NCI-H226 (cell line): ENCODE measurements around the gene PLCG1.

Experiments used
- DNase-seq: peaks from one replicate; pipeline ENCODE4 v3.0.0-alpha.2; 2015

Gene PLCG1

GRCh38 chr20:41145317-41145716 lies 8.0 kb downstream of the PLCG1 start:
- no peak for DNase-seq

DNA sequence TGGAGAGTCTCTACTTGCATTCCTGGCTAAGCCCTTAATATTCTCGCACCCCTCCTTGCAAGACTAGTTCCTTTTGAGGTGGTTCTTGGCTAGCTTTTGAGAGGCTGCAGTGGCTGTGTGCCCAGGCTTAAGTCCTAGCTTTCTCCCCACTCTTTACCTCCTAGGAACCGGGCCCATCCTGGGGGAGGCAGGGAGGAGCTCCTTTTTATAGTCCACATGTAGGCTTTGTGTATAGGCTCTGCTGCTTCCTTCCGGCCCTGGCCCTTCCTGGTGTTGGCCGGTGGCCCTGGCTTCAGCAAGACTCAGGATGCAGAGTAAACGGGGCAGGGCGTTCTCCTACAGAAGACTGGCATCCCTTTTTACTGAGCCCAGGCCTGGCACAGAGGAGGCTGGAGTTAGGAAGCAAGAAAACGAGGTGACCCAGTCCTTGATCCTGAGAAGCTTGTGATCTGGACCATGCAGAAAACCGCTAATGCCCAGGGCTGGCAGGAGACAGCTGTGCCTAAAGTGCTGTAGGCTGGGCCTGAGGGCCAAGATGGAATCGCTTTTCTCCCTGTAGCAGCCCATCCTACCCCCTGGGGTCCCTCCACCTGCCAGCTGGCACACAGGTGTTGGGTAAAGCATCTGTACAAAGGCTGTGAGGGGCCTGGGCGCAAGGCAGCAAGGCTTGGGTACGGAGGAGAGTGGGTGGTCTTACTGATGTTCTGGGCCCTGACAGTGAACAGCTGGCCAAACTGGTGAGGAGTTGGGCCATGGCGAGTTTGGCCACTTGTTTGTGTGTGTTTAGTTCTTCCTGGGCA lies 8.7 kb downstream of the PLCG1 start:
- no peak for DNase-seq

DNA sequence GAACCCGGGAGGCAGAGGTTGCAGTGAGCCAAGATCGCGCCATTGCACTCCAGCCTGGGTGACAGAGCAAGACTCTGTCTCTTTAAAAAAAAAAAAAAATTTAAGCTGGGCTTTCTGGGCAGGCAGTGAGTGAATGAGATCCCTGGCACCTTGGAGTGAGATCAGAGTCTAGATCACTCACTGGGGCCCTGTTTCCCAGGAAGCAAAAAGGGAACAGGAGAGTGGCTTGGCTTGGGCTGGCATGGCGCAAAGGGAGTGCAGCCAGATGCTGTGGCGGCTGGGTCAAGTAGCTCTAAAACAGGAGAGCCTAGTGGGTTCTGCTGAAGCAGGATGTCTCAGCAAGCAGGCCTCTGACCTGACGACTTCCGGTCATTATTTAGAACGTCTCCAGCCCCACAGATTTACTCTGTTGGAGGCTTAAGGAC lies 10.4 kb downstream of the PLCG1 start:
- DNase-seq, result no peak

- DNase-seq, result no peak
Measured at GRCh38 chr20:41148942-41149341, 11.6 kb downstream of the PLCG1 start.

- no peak for DNase-seq
Measured at GRCh38 chr20:41150664-41151063, 13.3 kb downstream of the PLCG1 start.

DNA sequence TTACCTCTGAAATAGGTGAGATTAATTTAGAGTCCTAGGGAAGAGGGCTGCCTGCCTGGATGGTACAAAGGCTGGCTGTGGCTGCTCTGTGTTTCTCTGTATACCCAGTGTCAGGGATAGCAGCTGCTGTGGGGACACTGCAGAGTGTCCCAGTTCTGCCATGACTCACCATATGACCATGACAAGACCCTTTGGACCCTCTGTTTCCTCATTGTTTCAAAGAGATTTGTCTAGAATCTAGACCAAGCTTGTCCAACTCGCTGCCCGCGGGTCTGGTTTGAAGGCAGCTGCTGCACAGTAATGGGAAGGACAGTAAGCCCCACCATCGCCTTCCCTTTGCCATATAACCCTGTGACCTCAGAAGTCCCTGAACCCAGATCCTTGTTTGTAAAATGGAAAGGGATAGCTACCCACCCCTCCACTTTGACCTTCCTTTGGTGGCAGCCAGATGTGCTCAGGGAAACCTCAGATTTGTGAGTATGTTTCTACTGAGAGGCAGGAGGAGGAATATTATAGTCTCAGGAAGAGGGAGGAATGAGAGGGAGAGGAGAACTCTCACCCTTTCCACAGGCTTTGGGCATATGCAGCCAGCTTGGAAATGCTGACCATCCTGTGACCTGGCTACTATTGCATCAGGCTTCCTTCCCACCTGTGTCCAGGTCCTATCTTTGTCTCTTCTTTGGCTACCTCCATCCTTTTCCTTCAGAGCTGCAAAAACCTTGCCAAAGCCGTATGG lies 14.0 kb downstream of the PLCG1 start:
- no peak for DNase-seq

DNA sequence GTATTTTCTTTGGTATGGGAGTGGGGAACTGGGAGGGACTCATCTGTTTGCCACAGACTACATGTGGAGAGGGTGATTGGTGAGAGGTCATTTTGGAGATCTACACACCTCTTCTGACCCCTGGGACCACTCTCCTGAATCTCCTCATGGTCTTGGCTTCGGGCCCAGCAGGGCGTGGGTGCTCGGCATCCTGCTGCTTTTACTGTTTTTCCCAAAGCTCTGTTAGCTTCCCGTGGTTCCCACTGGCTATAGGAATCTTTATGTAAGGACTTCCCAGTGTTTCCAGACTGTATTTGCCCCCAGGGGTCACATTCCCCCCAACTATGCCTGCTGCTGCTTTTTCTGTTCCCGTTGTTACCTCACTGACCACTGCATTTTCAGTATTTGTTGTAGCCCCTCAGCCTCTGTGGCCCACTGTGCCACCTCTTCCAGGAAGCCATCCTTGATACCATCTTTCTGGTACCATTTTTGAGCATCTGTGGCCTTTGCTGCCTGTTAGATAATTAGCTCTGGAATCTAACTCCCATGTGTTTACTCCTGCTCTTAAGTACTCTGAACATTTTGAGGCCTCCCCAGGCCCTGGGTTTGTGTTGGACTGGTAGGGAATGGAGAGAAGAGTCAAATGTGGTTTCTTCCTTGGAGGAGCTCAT lies 14.9 kb downstream of the PLCG1 start:
- DNase-seq, result no peak

- no peak for DNase-seq
Measured at GRCh38 chr20:41154436-41155176, 17.3 kb downstream of the PLCG1 start.

DNA sequence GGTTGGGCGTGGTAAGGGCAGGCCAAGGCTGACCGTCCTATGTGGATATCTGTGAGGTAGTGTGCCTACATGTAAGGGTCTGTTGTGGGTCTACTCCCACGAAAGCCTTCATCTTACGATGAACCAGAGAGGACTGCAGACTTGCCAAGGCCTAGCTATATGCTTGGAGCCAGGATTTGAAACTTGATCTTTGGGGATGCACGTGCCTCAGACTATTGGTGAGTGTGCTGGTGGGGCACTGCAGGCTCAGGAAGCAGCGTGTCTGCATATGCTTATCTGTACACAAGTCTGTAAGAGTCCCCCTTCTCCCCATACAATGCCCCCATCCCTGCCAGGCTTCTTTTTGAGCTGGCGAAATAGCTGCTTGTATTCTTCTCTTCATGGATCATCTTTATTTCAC lies 17.9 kb downstream of the PLCG1 start:
- no peak for DNase-seq

DNA sequence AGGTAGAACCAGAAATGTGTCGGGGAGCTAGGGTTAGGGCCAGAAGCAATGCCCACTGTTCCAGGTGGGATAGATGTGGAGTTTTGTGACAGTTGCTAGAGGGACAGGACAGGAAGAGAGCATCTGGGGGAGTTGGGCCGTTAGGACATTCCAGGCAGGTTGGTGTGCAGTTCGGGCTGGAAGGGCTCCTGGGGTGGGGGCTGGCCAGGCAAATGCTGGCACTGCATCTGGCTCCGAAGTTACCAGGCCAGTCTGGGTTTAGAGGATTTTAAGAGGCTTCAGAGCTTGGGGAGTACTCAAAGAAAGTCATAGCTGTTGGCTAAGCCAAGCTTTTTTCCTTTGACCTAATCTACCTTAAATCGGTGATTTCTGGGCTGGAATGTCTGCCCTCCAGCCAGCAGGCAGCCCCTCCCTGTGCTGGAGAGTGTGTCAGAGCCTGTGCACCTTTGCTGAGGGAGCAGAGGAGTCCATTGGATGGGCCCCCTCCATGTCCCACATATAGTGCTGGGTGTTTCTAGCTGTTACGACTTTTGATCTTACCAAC lies 20.8 kb downstream of the PLCG1 start:
- no peak for DNase-seq

GRCh38 chr20:41159547-41159946 lies 22.2 kb downstream of the PLCG1 start:
- DNase-seq, result no peak

DNA sequence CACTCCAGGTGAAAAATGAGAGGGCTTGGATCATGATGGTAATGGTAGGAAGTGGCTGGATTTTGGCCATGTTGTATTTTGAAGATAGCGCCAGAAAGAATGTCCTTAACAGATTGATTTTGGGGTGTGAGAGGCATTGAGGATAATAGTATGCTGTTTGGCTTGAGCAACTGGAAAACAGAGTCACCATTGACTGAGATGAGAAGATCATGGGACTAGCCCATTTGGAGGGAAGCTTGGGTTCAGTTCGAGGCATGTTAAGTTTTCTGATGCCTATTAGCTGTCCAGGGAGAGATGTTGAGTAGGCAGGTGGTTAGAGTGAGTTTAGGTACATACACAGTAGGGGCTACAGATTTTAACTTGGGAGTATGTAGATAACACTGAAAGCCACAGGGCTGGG lies 23.3 kb downstream of the PLCG1 start:
- no peak for DNase-seq

- DNase-seq, result no peak
Measured at GRCh38 chr20:41161886-41162285, 24.5 kb downstream of the PLCG1 start.

DNA sequence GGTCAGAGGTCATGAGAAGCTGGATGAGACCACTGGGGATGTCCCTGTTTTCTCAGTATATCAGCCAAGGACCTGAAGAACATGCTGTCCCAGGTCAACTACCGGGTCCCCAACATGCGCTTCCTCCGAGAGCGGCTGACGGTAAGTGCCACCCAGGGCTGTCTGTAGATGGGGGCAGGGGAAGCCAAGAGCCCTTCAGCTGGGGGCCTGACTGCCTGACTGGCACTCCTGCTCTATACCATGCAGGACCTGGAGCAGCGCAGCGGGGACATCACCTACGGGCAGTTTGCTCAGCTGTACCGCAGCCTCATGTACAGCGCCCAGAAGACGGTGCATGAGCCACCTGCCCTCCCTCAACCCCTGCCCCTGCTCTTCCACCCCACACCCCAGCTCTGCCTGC lies 25.1 kb downstream of the PLCG1 start:
- no peak for DNase-seq

- no peak for DNase-seq
Measured at GRCh38 chr20:41163821-41164220, 26.5 kb downstream of the PLCG1 start.

GRCh38 chr20:41165001-41165882 lies 27.9 kb downstream of the PLCG1 start:
- DNase-seq, result no peak

GRCh38 chr20:41166201-41167117 lies 29.1 kb downstream of the PLCG1 start:
- no peak for DNase-seq

DNA sequence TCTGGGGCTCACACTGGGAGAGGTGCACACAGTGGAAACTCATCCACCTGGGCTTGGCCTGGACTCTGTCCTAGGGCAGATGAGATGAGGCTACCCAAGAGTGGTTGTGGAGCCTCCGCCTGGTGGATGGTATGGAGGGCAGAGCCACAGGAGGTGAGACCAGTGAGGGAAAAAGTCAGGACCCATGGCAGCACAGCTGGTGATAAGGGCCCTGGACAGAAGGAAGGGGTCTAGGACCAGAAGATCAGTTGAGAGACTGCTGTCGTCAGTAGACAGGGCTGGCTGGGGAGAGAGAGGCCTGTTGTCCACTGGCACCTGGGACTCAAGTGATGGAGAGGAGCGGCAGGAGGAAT lies 29.8 kb downstream of the PLCG1 start:
- DNase-seq, result no peak

DNA sequence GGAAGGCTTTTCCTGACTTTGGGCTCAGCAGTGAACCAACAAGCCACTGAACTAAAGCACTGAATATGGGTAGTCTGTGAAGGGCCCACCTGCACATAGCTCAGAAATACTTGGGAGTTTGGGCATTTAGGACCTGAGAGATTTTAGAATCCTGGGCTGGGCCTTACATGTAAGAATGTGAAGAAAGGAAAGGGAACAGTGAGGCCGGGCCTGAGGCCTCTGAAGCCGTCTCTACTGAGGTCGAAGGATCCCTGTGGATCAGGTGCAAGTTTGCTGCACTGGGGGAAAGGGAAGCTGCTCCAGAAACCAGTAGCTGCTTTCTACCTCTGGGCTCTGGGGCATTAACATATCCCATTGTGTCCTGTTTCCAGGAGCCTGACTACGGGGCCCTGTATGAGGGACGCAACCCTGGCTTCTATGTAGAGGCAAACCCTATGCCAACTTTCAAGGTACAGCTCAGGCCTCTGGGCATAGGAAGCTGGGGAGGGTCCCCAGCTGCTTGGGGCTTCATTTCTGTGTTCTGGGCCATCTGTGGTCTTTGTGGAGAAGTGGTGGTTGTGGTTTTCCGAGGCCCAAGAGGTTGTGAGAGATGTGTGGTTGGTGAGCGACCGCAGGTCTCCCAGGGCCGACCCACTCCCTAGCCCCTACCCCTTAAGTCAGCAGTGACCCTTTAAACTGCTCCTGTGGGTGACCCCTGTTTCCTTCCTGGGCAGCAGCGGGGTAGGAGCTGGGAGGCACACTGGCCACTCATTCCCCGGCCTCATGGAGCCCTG lies 30.3 kb downstream of the PLCG1 start:
- no peak for DNase-seq
